HepG2 (cell line): Measurements from ENCODE around the gene SPATA7. TPM values are rescaled to one million over a fixed set of nuclear protein-coding genes. Genes with fewer than 3 reads are reported as not detected.

Experiments
- ATAC-seq: fragments of 200-7000 bp; cut with Tn5 transposase; 3 replicates; pipeline ENCODE4 v1.9.1; 2020; ENCODE audit warnings: mild to moderate bottlenecking, moderate library complexity
- BruUV-seq: library from RNA; stranded (reverse); fragments of 400-500 nt; replicated peaks from 2 replicates; lab custom pipeline; 2021; lab: Mats Ljungman, UMichigan
- CTCF ChIA-PET: fragments of 300-600 bp; formaldehyde crosslinking; extraction: SDS; loops from one replicate; lab custom pipeline; 2021; ENCODE audit warnings: low total read pairs, inconsistent platforms, low intra/inter-chr PET ratio; lab: Yijun Ruan, JAX
- POLR2A ChIA-PET: fragments of 350-600 bp; sonication (Branson Sonifier 250); formaldehyde crosslinking; loops from one replicate; lab custom pipeline; 2020; ENCODE audit warnings: antibody characterized with exemption, inconsistent platforms; lab: Yijun Ruan, JAX
- DNase-seq: peaks from one replicate; pipeline ENCODE4 v3.0.0-alpha.2; 2015; ENCODE audit warnings: low spot score
- FAIRE-seq: peaks from 3 replicates; lab custom pipeline; 2011; peaks lifted over from hg19 to GRCh38; lab: Jason Lieb, UNC
- H2AFZ ChIP-seq: one replicate; pipeline ENCODE4 v1.6.1; 2011; ENCODE audit warnings: low read length, inconsistent platforms
- H3K27ac ChIP-seq: fragments of 300-600 bp; 3 replicates; pipeline ENCODE4 v1.8.0; 2011; ENCODE audit warnings: mixed run types, mild to moderate bottlenecking, mixed read lengths, low read length, inconsistent platforms; ENCODE audit not compliant: insufficient read depth; ENCODE audit errors: extremely low read length
- H3K27me3 ChIP-seq, 2 experiments: fragments of 200-600 bp in 1 of 2; 2 replicates in 1 of 2; 3 replicates in 1 of 2; pipeline versions ENCODE4 v1.6.0 to v1.8.0; 2011; ENCODE audit warnings: low read length in 2 of 2, mild to moderate bottlenecking in 2 of 2, moderate library complexity in 2 of 2, inconsistent platforms in 1 of 2; ENCODE audit not compliant: insufficient read depth in 2 of 2, control insufficient read depth in 1 of 2
- H3K36me3 ChIP-seq, 2 experiments: fragments of 200-600 bp in 1 of 2; replicated peaks in 1 of 2; 2 replicates in 1 of 2; 3 replicates in 1 of 2; pipeline versions ENCODE4 v1.5.1 to v1.8.0; 2011; ENCODE audit warnings: low read length in 2 of 2, inconsistent platforms in 1 of 2; ENCODE audit not compliant: insufficient read depth in 2 of 2, control insufficient read depth in 1 of 2
- H3K4me1 ChIP-seq: 2 replicates; pipeline ENCODE4 v1.5.1; 2012; ENCODE audit warnings: low read length, inconsistent platforms; ENCODE audit not compliant: insufficient read depth
- H3K4me2 ChIP-seq: 2 replicates; pipeline ENCODE4 v1.6.0; 2011; ENCODE audit warnings: low read depth, low read length, inconsistent platforms
- H3K4me3 ChIP-seq, 3 experiments: fragments of 200-600 bp in 1 of 3; sonication (generic), shearing (Covaris generic) in 1 of 3; replicated peaks in 1 of 3; 2 replicates each; pipeline ENCODE4 v1.5.1; 2011 to 2016; ENCODE audit warnings: low read length in 3 of 3, inconsistent platforms in 2 of 3, low read depth in 2 of 3, mild to moderate bottlenecking in 2 of 3, control low read depth in 1 of 3, mixed read lengths in 1 of 3; ENCODE audit not compliant: insufficient read depth in 1 of 3
- H3K79me2 ChIP-seq: one replicate; pipeline ENCODE4 v1.6.1; 2011; ENCODE audit warnings: low read length, inconsistent platforms; ENCODE audit not compliant: insufficient read depth
- H3K9ac ChIP-seq: 2 replicates; pipeline ENCODE4 v1.6.0; 2011; ENCODE audit warnings: mild to moderate bottlenecking, low read depth, low read length, inconsistent platforms; ENCODE audit not compliant: insufficient read depth
- H3K9me3 ChIP-seq: 2 replicates; pipeline ENCODE4 v1.5.1; 2012; ENCODE audit warnings: mild to moderate bottlenecking, low read length
- H4K20me1 ChIP-seq: 2 replicates; pipeline ENCODE4 v1.6.0; 2011; ENCODE audit warnings: inconsistent platforms, mild to moderate bottlenecking, low read length, moderate library complexity; ENCODE audit not compliant: insufficient read depth
- CBX2 ChIP-seq, 2 experiments: fragments of 200-600 bp in 1 of 2; sonication (generic); formaldehyde crosslinking in 1 of 2; IDR thresholded peaks; 2 replicates each; pipeline versions ENCODE4 v1.7.0 to v1.8.1; 2018 to 2022; ENCODE audit warnings: low read depth in 2 of 2, low read length in 1 of 2, mild to moderate bottlenecking in 1 of 2, missing genetic modification reagents in 1 of 2
- FOSL2 ChIP-seq: sonication (generic); formaldehyde crosslinking; IDR thresholded peaks from 2 replicates; pipeline ENCODE4 v1.4.0; 2020; ENCODE audit warnings: missing genetic modification reagents
- HOXA7 ChIP-seq: sonication (generic); formaldehyde crosslinking; IDR thresholded peaks from 2 replicates; pipeline ENCODE4 v1.8.1; 2022; ENCODE audit warnings: mild to moderate bottlenecking, missing genetic modification reagents, moderate library complexity
- RAD21 ChIP-seq: fragments of 450-650 bp; formaldehyde crosslinking; IDR thresholded peaks from 2 replicates; pipeline ENCODE4 v1.5.0; 2020; ENCODE audit warnings: mild to moderate bottlenecking
- SOX13 ChIP-seq, 3 experiments: fragments of 450-650 bp in 1 of 3; sonication (generic) in 1 of 3; formaldehyde crosslinking in 1 of 3; IDR thresholded peaks in 2 of 3; conservative IDR thresholded peaks in 1 of 3; 2 replicates each; pipeline versions ENCODE4 v1.5.0 to v1.6.1; 2016 to 2020; ENCODE audit warnings: antibody characterized with exemption in 1 of 3, mild to moderate bottlenecking in 1 of 3, missing compliant biosample characterization in 1 of 3, missing genetic modification reagents in 1 of 3, moderate library complexity in 1 of 3
- ZNF431 ChIP-seq: sonication (generic); formaldehyde crosslinking; IDR thresholded peaks from 2 replicates; pipeline ENCODE4 v1.9.0; 2022; ENCODE audit warnings: missing genetic modification reagents, low read depth, mild to moderate bottlenecking, borderline replicate concordance
- WGBS: methylation state at CpG from one replicate; pipeline ENCODE4 v1.1.6; 2017; ENCODE audit warnings: low lambda C conversion rate; 5-methylcytosine and 5-hydroxymethylcytosine counted together
- in situ Hi-C: cut with HindIII; loops from 2 replicates; pipeline ENCODE4 v1.10.0; 2017; ENCODE audit warnings: low pct_unique_long_range_greater_than_20kb; ENCODE audit not compliant: extremely low pct_ligation_motif_present
- intact Hi-C: fragments of 100-400 bp; cut with micrococcal nuclease; formaldehyde crosslinking; loops from one replicate; pipeline ENCODE4 v1.10.0; 2022; ENCODE audit not compliant: unreplicated experiment
- polyA plus RNA-seq, 8 experiments: library from polyadenylated mRNA; depleted of rRNA in 3 of 8; stranded (reverse) in 7 of 8; unstranded in 1 of 8; fragments of >200 nt; fragmentation: Illumina TruSeq in 4 of 8; extraction: Trizol in 4 of 8; gene quantifications; 2 replicates each; pipeline versions ENCODE4 v1.2.1 to v1.2.3, GENCODE V29; 2011 to 2016; ENCODE audit warnings: low read depth in 4 of 8, missing spikeins in 1 of 8, mixed read lengths in 1 of 8; ENCODE audit not compliant: insufficient read depth in 1 of 8
- total RNA-seq, 5 experiments: library from RNA; depleted of rRNA; stranded (reverse); fragments of >200 nt; fragmentation: Illumina TruSeq; extraction: Trizol; gene quantifications; 2 replicates each; pipeline ENCODE4 v1.2.3, GENCODE V29; 2016; ENCODE audit warnings: low read depth in 1 of 5
- TF ChIP-seq, protein P1 (sequence below): IDR thresholded peaks from 2 replicates; pipeline ENCODE4 v1.6.1; 2012; ENCODE audit warnings: low read depth, low read length, improper control_type of control experiment
- TF ChIP-seq, protein P2 (sequence below): sonication (generic); formaldehyde crosslinking; IDR thresholded peaks from 2 replicates; pipeline ENCODE4 v1.5.1; 2020; ENCODE audit warnings: mild to moderate bottlenecking, missing genetic modification reagents, moderate library complexity

SPATA7 gene
- total and polyA plus RNA-seq, 2 of the 13 experiments (the other 11 are each of a cell fraction or from before 2014, with no cell fraction given): 3.6 to 5.5 TPM

DNA sequence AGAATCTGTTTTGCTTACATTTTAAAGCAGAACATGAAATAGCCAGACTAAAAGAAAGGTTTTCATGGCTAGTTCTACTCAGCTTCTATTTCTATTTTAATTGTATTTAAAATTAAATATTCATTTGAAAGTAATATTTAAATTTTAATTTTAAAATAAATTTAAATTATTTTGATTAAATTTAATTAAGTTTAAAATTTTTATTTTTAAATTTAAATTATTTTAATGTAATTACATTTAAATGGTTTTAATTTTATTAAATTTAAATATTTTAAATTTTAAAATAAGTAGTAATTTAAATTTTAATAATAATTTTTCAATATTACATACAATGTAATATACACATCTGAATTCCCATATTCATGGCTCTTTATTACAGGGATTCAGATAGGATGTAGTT lies 45.1 kb upstream of the SPATA7 start (continued):
- TF ChIP-seq ZNF431 (CRISPR knock-in tag): no peak
- TF ChIP-seq HOXA7: no peak

DNA sequence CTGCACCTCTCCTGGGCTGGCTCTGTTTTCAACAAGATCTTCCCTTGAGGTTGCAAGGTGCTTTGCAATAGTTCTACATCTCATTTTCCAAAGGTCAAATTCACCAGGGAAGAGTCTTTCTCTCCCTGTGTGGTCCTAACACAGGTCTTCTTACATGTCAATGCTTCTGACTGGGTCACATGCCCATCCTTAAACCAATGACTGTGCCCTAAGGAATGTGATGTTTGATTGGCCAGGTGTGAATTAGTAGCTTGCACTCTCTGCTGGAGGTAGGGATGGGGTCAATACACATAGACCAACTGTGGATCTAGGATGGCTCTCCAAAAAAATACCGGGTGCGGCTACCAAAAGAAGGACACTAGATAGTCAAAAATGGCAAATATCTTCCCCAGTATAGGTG lies 42.5 kb upstream of the SPATA7 start:
- CTCF ChIA-PET: no interaction called here
- in situ Hi-C loops: no loop called here
- intact Hi-C loops: no loop called here
- ATAC-seq: no peak
- Histone ChIP-seq H3K27me3 (no peaks in the 10 kb centered on the region), H3K9me3 (no peaks in the 10 kb centered on the region), H3K4me2 (no peak overlapping the region), H3K79me2 (no peaks in the 10 kb centered on the region), H3K4me1 (peaks cover 14% of the 10 kb centered on the region), H4K20me1 (no peaks in the 10 kb centered on the region), H3K27ac (no peak overlapping the region), H2AFZ (no peak overlapping the region), H3K36me3 (no peaks in the 10 kb centered on the region), H3K4me3 (no peak overlapping the region), H3K9ac (no peak overlapping the region)
- FAIRE-seq: no peak
- 92% methylated on average over 2 of the region's 2 CpGs for WGBS
- no TSS peak for BruUV-seq
- TF ChIP-seq CBX2 (IDR thresholded peaks at IDR 0.05; ENCODE audit: low read depth, low read length) (no peak), CBX2 (CRISPR knock-in tag; IDR thresholded peaks at IDR 0.05; ENCODE audit: low read depth) (no peak), RAD21 (CRISPR knock-in tag) (no peak)
- POLR2A ChIA-PET: no interaction called here
- DNase-seq: no peak

DNA sequence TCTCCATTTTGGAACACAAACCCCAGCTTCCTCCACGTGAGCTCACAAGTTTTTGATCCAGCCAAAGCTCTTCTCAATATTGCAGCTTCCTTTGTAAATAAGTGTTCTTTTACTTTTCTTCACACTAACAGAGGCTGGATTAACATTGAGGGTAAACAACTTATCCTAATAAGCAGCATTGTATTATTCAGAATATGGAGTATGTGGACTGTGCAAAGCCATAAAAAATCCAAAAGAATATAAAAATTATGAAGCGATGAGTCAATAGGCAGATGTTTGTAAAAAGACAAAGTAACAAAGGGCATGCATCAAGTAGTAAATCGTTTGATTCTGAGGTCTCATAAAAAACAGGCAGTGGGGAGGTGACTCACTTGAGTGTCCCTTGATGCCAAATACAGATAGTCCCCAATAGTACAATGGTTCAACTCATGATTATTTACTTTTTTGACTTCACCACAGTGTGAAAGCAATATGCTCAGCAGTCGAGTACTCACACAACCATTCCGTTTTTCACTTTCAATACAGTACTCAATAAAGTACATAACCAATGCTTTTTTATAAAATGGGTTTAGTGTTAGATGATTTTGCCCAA lies 39.3 kb upstream of the SPATA7 start:
- BruUV-seq: no TSS peak
- Histone ChIP-seq H4K20me1 (no peaks in the 10 kb centered on the region), H3K4me2 (peak overlapping the region; percentile 29; the same call in 1 of the 2 replicates), H2AFZ (no peak overlapping the region), H3K9me3 (no peaks in the 10 kb centered on the region), H3K79me2 (no peaks in the 10 kb centered on the region)
- FAIRE-seq: no peak
- 16% methylated on average over 5 of the region's 5 CpGs for WGBS
- peak; percentile 71 for DNase-seq
- TF ChIP-seq FOSL2 (peak; percentile 49; the same call in 1 of the 2 replicates), SOX13 (IDR thresholded peaks at IDR 0.05) (no peak), SOX13 (CRISPR knock-in tag; conservative IDR thresholded peaks at IDR 0.05 in 1 of 2, IDR thresholded peaks at IDR 0.05 in 1 of 2) (peak in 1 of 2 experiments; percentile 44; a peak in 1 of 4 replicates)
- TF ChIP-seq, protein P1, sequence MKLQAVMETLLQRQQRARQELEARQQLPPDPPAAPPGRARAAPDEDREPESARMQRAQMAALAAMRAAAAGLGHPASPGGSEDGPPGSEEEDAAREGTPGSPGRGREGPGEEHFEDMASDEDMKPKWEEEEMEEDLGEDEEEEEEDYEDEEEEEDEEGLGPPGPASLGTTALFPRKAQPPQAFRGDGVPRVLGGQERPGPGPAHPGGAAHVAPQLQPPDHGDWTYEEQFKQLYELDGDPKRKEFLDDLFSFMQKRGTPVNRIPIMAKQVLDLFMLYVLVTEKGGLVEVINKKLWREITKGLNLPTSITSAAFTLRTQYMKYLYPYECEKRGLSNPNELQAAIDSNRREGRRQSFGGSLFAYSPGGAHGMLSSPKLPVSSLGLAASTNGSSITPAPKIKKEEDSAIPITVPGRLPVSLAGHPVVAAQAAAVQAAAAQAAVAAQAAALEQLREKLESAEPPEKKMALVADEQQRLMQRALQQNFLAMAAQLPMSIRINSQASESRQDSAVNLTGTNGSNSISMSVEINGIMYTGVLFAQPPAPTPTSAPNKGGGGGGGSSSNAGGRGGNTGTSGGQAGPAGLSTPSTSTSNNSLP: peak; percentile 27; the same call in 1 of the 2 replicates
- TF ChIP-seq, protein P2, sequence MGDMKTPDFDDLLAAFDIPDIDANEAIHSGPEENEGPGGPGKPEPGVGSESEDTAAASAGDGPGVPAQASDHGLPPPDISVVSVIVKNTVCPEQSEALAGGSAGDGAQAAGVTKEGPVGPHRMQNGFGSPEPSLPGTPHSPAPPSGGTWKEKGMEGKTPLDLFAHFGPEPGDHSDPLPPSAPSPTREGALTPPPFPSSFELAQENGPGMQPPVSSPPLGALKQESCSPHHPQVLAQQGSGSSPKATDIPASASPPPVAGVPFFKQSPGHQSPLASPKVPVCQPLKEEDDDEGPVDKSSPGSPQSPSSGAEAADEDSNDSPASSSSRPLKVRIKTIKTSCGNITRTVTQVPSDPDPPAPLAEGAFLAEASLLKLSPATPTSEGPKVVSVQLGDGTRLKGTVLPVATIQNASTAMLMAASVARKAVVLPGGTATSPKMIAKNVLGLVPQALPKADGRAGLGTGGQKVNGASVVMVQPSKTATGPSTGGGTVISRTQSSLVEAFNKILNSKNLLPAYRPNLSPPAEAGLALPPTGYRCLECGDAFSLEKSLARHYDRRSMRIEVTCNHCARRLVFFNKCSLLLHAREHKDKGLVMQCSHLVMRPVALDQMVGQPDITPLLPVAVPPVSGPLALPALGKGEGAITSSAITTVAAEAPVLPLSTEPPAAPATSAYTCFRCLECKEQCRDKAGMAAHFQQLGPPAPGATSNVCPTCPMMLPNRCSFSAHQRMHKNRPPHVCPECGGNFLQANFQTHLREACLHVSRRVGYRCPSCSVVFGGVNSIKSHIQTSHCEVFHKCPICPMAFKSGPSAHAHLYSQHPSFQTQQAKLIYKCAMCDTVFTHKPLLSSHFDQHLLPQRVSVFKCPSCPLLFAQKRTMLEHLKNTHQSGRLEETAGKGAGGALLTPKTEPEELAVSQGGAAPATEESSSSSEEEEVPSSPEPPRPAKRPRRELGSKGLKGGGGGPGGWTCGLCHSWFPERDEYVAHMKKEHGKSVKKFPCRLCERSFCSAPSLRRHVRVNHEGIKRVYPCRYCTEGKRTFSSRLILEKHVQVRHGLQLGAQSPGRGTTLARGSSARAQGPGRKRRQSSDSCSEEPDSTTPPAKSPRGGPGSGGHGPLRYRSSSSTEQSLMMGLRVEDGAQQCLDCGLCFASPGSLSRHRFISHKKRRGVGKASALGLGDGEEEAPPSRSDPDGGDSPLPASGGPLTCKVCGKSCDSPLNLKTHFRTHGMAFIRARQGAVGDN (CRISPR knock-in tag): no peak
- TF ChIP-seq, all 625 proteins: peak for 3
- Histone ChIP-seq H3K27me3 (no peaks in the 10 kb centered on the region), H3K27ac (no peak overlapping the region), H3K4me3 (no peak overlapping the region), H3K9ac (no peak overlapping the region), H3K4me1 (peaks cover 14% of the 10 kb centered on the region), H3K36me3 (no peaks in the 10 kb centered on the region)
- POLR2A ChIA-PET: no interaction called here
- ATAC-seq: peak; percentile 91
- intact Hi-C loops: no loop called here
- in situ Hi-C loops: no loop called here
- CTCF ChIA-PET: no interaction called here
